Measurements from ENCODE around the gene DCDC1.
A peak's percentile ranks its signal among the peaks of the same experiment; 100 is the strongest.

The DCDC1 gene

GRCh38 chr11:30855383-30856006, 514.0 kb downstream of the DCDC1 start:
- TF ChIP-seq, protein P1, sequence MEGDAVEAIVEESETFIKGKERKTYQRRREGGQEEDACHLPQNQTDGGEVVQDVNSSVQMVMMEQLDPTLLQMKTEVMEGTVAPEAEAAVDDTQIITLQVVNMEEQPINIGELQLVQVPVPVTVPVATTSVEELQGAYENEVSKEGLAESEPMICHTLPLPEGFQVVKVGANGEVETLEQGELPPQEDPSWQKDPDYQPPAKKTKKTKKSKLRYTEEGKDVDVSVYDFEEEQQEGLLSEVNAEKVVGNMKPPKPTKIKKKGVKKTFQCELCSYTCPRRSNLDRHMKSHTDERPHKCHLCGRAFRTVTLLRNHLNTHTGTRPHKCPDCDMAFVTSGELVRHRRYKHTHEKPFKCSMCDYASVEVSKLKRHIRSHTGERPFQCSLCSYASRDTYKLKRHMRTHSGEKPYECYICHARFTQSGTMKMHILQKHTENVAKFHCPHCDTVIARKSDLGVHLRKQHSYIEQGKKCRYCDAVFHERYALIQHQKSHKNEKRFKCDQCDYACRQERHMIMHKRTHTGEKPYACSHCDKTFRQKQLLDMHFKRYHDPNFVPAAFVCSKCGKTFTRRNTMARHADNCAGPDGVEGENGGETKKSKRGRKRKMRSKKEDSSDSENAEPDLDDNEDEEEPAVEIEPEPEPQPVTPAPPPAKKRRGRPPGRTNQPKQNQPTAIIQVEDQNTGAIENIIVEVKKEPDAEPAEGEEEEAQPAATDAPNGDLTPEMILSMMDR (conservative IDR thresholded peaks at IDR 0.05; ENCODE audit: low read depth, low read length), result peak; percentile 45
- no peak overlapping the region for H3K4me3 ChIP-seq (ENCODE audit: low read depth, low read length)
- DNase-seq (ENCODE audit: low read depth), result peak; percentile 50

GRCh38 chr11:30853439-30853838, 516.1 kb downstream of the DCDC1 start:
- DNase-seq (ENCODE audit: low read depth), result no peak
- no peak overlapping the region for H3K4me3 ChIP-seq (ENCODE audit: low read depth, low read length)
- TF ChIP-seq, protein P1 (conservative IDR thresholded peaks at IDR 0.05; ENCODE audit: low read depth, low read length), result no peak

GRCh38 chr11:30852645-30853044, 516.9 kb downstream of the DCDC1 start:
- TF ChIP-seq, protein P1 (conservative IDR thresholded peaks at IDR 0.05; ENCODE audit: low read depth, low read length), result no peak
- no peak for DNase-seq (ENCODE audit: low read depth)
- no peak overlapping the region for H3K4me3 ChIP-seq (ENCODE audit: low read depth, low read length)

GRCh38 chr11:30852091-30852490, 517.4 kb downstream of the DCDC1 start:
- no peak for DNase-seq (ENCODE audit: low read depth)
- TF ChIP-seq, protein P1 (conservative IDR thresholded peaks at IDR 0.05; ENCODE audit: low read depth, low read length), result no peak
- no peak overlapping the region for H3K4me3 ChIP-seq (ENCODE audit: low read depth, low read length)

DNA sequence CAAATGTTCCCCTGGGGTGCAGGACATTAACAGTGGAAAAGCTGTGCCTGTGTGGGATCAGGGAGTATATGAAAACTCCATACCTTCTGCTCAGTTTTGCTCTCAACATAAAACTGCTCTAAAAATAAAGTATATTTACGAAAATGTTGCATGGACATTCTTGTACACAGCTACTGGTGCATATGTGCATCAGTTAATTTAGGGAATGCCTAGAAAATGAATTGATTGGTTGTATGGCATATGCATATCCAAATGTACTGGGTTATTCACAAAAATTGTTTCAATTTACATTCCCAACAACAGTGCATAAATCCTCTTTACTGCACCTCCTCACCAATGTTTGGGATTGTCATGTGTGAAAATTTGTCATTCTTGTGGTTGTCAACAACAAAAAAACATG, 532.3 kb downstream of the DCDC1 start:
- DNase-seq (ENCODE audit: low read depth), result no peak
- no peak overlapping the region for H3K4me3 ChIP-seq (ENCODE audit: low read depth, low read length)
- TF ChIP-seq, protein P1 (conservative IDR thresholded peaks at IDR 0.05; ENCODE audit: low read depth, low read length), result no peak

DNA sequence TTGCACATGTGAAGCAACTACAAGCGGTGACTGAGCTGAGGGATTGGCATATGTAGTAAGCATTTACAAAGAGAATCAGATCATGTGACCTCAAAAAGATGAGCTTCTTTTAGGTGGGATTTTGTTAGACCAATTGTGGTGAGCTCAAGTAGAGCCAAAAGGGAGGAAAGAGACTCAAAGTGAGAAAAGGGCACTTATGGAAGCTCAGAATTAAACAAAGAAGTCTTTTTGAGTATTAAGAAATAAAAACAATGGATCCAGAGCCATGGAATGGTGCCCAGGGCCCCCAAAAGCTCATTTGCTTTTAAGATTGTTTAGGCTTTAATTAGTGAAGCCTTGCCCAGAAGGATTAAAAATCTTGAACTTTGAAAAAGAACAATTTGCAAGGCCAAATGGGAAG, 536.7 kb downstream of the DCDC1 start:
- TF ChIP-seq, protein P1 (conservative IDR thresholded peaks at IDR 0.05; ENCODE audit: low read depth, low read length), result no peak
- no peak for DNase-seq (ENCODE audit: low read depth)
- no peak overlapping the region for H3K4me3 ChIP-seq (ENCODE audit: low read depth, low read length)

DNA sequence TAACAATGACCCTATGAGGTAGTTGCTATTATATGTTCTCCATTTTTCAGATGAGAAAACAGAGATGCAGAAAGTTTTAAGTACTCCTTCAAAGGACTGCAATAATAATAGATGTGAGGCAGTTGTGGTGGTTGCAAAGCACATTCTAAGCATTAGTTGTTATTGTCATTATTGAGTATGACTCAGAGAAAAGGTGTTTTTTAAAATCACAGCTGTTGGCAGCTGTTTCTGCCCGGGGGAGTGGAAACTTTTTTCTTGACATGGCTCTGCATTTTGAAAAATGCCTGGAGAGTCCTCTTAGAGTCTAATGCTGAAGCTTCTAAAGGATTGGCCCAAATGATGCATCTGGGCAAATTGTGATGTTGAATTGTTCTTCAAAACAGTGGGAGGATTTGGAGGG, 538.9 kb downstream of the DCDC1 start:
- no peak overlapping the region for H3K4me3 ChIP-seq (ENCODE audit: low read depth, low read length)
- no peak for DNase-seq (ENCODE audit: low read depth)
- TF ChIP-seq, protein P1 (conservative IDR thresholded peaks at IDR 0.05; ENCODE audit: low read depth, low read length), result no peak

All from choroid plexus epithelial cell (primary cell).